Liver (tissue), 3 donors: ENCODE results near the gene KCNK10.

Experiments used
- MAX ChIP-seq: IDR thresholded peaks from 2 replicates; pipeline ENCODE4 v1.6.1; 2016; ENCODE audit warnings: antibody characterized with exemption
- SP1 ChIP-seq: IDR thresholded peaks from 2 replicates; pipeline ENCODE4 v1.6.1; 2018; ENCODE audit warnings: antibody characterized with exemption, mild to moderate bottlenecking
- TAF1 ChIP-seq: conservative IDR thresholded peaks from 2 replicates; pipeline ENCODE4 v1.6.1; 2016; ENCODE audit warnings: antibody characterized with exemption, mild to moderate bottlenecking
- TF ChIP-seq, protein P1 (sequence below): fragments of 150-350 bp; IDR thresholded peaks from 2 replicates; pipeline ENCODE4 v1.5.1; 2017; ENCODE audit warnings: improper control_type of control experiment, low read depth, low read length; ENCODE audit not compliant: missing input control
- donor health status: healthy.
- donor health status: healthy.

GRCh38 chr14:88289234-88289633 is 33.8 kb downstream of the KCNK10 start:
- TF ChIP-seq, protein P1, sequence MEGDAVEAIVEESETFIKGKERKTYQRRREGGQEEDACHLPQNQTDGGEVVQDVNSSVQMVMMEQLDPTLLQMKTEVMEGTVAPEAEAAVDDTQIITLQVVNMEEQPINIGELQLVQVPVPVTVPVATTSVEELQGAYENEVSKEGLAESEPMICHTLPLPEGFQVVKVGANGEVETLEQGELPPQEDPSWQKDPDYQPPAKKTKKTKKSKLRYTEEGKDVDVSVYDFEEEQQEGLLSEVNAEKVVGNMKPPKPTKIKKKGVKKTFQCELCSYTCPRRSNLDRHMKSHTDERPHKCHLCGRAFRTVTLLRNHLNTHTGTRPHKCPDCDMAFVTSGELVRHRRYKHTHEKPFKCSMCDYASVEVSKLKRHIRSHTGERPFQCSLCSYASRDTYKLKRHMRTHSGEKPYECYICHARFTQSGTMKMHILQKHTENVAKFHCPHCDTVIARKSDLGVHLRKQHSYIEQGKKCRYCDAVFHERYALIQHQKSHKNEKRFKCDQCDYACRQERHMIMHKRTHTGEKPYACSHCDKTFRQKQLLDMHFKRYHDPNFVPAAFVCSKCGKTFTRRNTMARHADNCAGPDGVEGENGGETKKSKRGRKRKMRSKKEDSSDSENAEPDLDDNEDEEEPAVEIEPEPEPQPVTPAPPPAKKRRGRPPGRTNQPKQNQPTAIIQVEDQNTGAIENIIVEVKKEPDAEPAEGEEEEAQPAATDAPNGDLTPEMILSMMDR, result no peak
- TF ChIP-seq MAX, result no peak
- TF ChIP-seq TAF1, result no peak
- no peak for TF ChIP-seq SP1
